H9 (cell line): Measurements from ENCODE around the gene DEPDC5. TPM values are rescaled to one million over a fixed set of nuclear protein-coding genes. Genes with fewer than 3 reads are reported as not detected.

ENCODE experiments used
- DNase-seq: peaks from one replicate; pipeline ENCODE4 v3.0.0-alpha.2; 2017
- H2AFZ ChIP-seq: one replicate; pipeline ENCODE4 v1.6.1; 2013; ENCODE audit warnings: mild to moderate bottlenecking, low read length, control low read depth, moderate library complexity
- H2AK5ac ChIP-seq: 2 replicates; pipeline ENCODE4 v1.6.1; 2013; ENCODE audit warnings: low read length, control low read depth, mixed read lengths; ENCODE audit not compliant: insufficient read length
- H2BK120ac ChIP-seq: one replicate; pipeline ENCODE4 v1.6.1; 2013; ENCODE audit warnings: low read depth, mild to moderate bottlenecking, low read length, control low read depth, inconsistent platforms; ENCODE audit not compliant: poor library complexity, severe bottlenecking
- H2BK12ac ChIP-seq: 2 replicates; pipeline ENCODE4 v1.6.1; 2013; ENCODE audit warnings: low read length, control low read depth, mixed read lengths, low read depth; ENCODE audit not compliant: insufficient read length
- H2BK15ac ChIP-seq: 2 replicates; pipeline ENCODE4 v1.6.1; 2013; ENCODE audit warnings: low read depth, low read length, control low read depth
- H2BK20ac ChIP-seq: one replicate; pipeline ENCODE4 v1.6.1; 2013; ENCODE audit warnings: low read depth, mild to moderate bottlenecking, low read length, control low read depth, inconsistent platforms; ENCODE audit not compliant: poor library complexity, severe bottlenecking
- H2BK5ac ChIP-seq: 2 replicates; pipeline ENCODE4 v1.6.1; 2013; ENCODE audit warnings: low read length, control low read depth, mixed read lengths; ENCODE audit not compliant: insufficient read length
- H3K14ac ChIP-seq: 2 replicates; pipeline ENCODE4 v1.6.1; 2013; ENCODE audit warnings: low read length, control low read depth; ENCODE audit not compliant: insufficient read depth
- H3K18ac ChIP-seq: 2 replicates; pipeline ENCODE4 v1.6.1; 2013; ENCODE audit warnings: low read depth, mild to moderate bottlenecking, mixed read lengths, low read length, control low read depth; ENCODE audit not compliant: insufficient read length
- H3K23ac ChIP-seq: 2 replicates; pipeline ENCODE4 v1.6.1; 2013; ENCODE audit warnings: low read length, control low read depth, mixed read lengths, low read depth; ENCODE audit not compliant: insufficient read length
- H3K23me2 ChIP-seq: 2 replicates; pipeline ENCODE4 v1.6.1; 2013; ENCODE audit warnings: low read depth, mild to moderate bottlenecking, mixed read lengths, low read length, control low read depth; ENCODE audit not compliant: insufficient read length, poor library complexity, severe bottlenecking
- H3K27ac ChIP-seq: 2 replicates; pipeline ENCODE4 v1.5.1; 2013; ENCODE audit warnings: low read length, control low read depth, mixed read lengths, low read depth; ENCODE audit not compliant: insufficient read length
- H3K27me3 ChIP-seq: 2 replicates; pipeline ENCODE4 v1.6.1; 2013; ENCODE audit warnings: low read length, control low read depth, inconsistent platforms; ENCODE audit not compliant: insufficient read depth
- H3K4ac ChIP-seq: 2 replicates; pipeline ENCODE4 v1.6.1; 2013; ENCODE audit warnings: low read depth, mild to moderate bottlenecking, control low read depth, inconsistent platforms, low read length, moderate library complexity
- H3K4me1 ChIP-seq: 2 replicates; pipeline ENCODE4 v1.6.1; 2013; ENCODE audit warnings: low read length, control low read depth, inconsistent platforms; ENCODE audit not compliant: insufficient read depth
- H3K4me2 ChIP-seq: 2 replicates; pipeline ENCODE4 v1.6.1; 2013; ENCODE audit warnings: low read length, control low read depth, mixed read lengths; ENCODE audit not compliant: insufficient read length, insufficient read depth
- H3K56ac ChIP-seq: 2 replicates; pipeline ENCODE4 v1.6.1; 2013; ENCODE audit warnings: low read depth, mild to moderate bottlenecking, mixed read lengths, low read length, control low read depth; ENCODE audit not compliant: insufficient read length
- H3K79me1 ChIP-seq: 2 replicates; pipeline ENCODE4 v1.6.1; 2013; ENCODE audit warnings: low read depth, mild to moderate bottlenecking, moderate library complexity, low read length, control low read depth, inconsistent platforms; ENCODE audit not compliant: insufficient read depth, poor library complexity, severe bottlenecking
- H3K79me2 ChIP-seq: 2 replicates; pipeline ENCODE4 v1.6.1; 2013; ENCODE audit warnings: low read length, control low read depth, inconsistent platforms; ENCODE audit not compliant: insufficient read depth
- H3K9ac ChIP-seq: 2 replicates; pipeline ENCODE4 v1.6.1; 2013; ENCODE audit warnings: low read length, control low read depth, mixed read lengths; ENCODE audit not compliant: insufficient read length; ENCODE audit errors: extremely low read depth
- H3K9me3 ChIP-seq: one replicate; pipeline ENCODE4 v1.6.1; 2013; ENCODE audit warnings: low read depth, low read length, inconsistent platforms; ENCODE audit not compliant: control insufficient read depth
- H3T11ph ChIP-seq: one replicate; pipeline ENCODE4 v1.6.1; 2013; ENCODE audit warnings: mild to moderate bottlenecking, low read length, control low read depth, inconsistent platforms
- H4K20me1 ChIP-seq: one replicate; pipeline ENCODE4 v1.6.1; 2013; ENCODE audit not compliant: control insufficient read depth, insufficient read length, insufficient read depth
- H4K5ac ChIP-seq: 2 replicates; pipeline ENCODE4 v1.6.1; 2013; ENCODE audit warnings: low read depth, mild to moderate bottlenecking, mixed read lengths, low read length, control low read depth; ENCODE audit not compliant: insufficient read length
- H4K8ac ChIP-seq: replicated peaks from 2 replicates; pipeline ENCODE4 v1.6.1; 2013; ENCODE audit warnings: low read length, control low read depth, mixed read lengths, low read depth; ENCODE audit not compliant: insufficient read length
- H4K91ac ChIP-seq: 2 replicates; pipeline ENCODE4 v1.6.1; 2013; ENCODE audit warnings: low read depth, mild to moderate bottlenecking, moderate library complexity, mixed read lengths, low read length, control low read depth; ENCODE audit not compliant: insufficient read length
- H3K27ac Mint-ChIP-seq, 3 experiments: 2 replicates in 2 of 3; 3 replicates in 1 of 3; pipeline ENCODE4 v1.8.0; 2020 to 2021; ENCODE audit warnings: mixed read lengths in 3 of 3, mild to moderate bottlenecking in 1 of 3, moderate library complexity in 1 of 3
- H3K27me3 Mint-ChIP-seq: 2 replicates; pipeline ENCODE4 v1.8.0; 2021; ENCODE audit warnings: low read depth, mild to moderate bottlenecking, moderate library complexity, mixed read lengths
- H3K36me3 Mint-ChIP-seq, 3 experiments: 2 replicates in 2 of 3; 3 replicates in 1 of 3; pipeline ENCODE4 v1.8.0; 2020 to 2021; ENCODE audit warnings: low read depth in 3 of 3, mixed read lengths in 3 of 3; ENCODE audit not compliant: insufficient read depth in 1 of 3
- H3K4me1 Mint-ChIP-seq, 2 experiments: 2 replicates each; pipeline ENCODE4 v1.8.0; 2020; ENCODE audit warnings: mixed read lengths in 2 of 2
- H3K4me3 Mint-ChIP-seq, 2 experiments: 2 replicates in 1 of 2; 3 replicates in 1 of 2; pipeline ENCODE4 v1.8.0; 2020 to 2021; ENCODE audit warnings: mild to moderate bottlenecking in 2 of 2, mixed read lengths in 2 of 2, moderate library complexity in 1 of 2
- H3K9me3 Mint-ChIP-seq, 2 experiments: 2 replicates in 1 of 2; 3 replicates in 1 of 2; pipeline ENCODE4 v1.8.0; 2020; ENCODE audit warnings: mild to moderate bottlenecking in 2 of 2, mixed read lengths in 2 of 2, moderate library complexity in 1 of 2
- CTCF ChIP-seq: fragments of 200-600 bp; sonication (generic); conservative IDR thresholded peaks from 3 replicates; pipeline ENCODE4 v1.8.0; 2021; ENCODE audit warnings: antibody characterized with exemption, mild to moderate bottlenecking
- WGBS: extraction: QIAGEN DNeasy Blood & Tissue Kit; methylation state at CpG from one replicate; pipeline ENCODE4 v1.1.7; 2013; ENCODE audit warnings: missing lambda C conversion rate, low lambda C conversion rate, mixed read lengths; ENCODE audit not compliant: insufficient read length; ENCODE audit errors: extremely low coverage; 5-methylcytosine and 5-hydroxymethylcytosine counted together
- total RNA-seq: library from RNA; stranded (reverse); gene quantifications from 2 replicates; pipeline ENCODE4 v1.2.1, GENCODE V29; 2021

The DEPDC5 gene
- total RNA-seq, 1 experiment from 2014 or later = 29.2 TPM

DNA sequence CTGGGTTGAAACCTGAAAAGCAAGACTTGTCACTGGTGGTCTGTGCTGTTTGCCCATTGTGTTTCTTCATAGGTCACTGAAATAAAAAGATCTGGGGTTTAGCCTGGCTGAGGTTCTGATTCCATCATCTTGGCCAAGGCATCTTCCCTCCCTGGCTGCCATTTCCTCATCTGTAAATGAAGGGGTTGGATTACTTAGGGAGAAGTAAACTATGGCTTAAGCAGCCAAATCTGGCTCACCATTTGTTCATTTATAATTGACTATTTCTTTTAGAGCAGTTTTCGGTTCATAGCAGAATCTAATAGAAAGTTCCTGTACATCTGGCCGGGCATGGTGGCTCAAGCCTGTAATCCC lies 138.2 kb downstream of the DEPDC5 start:
- no peak for DNase-seq
- H2AK5ac ChIP-seq = no peak overlapping the region
- no CpG with 5 or more reads among the region's 2 CpGs for WGBS
- H3K79me1 ChIP-seq = no peaks in the 10 kb centered on the region
- no peak overlapping the region for H3K4me2 ChIP-seq
- Mint-ChIP-seq H3K27ac (no peak overlapping the region; a peak in 3 of 7 replicates), H3K36me3 (peaks cover 2 to 23% (median 12%) of the 10 kb centered on the region in 3 experiments; a peak in 6 of 7 replicates), H3K27me3 (no peaks in the 10 kb centered on the region), H3K9me3 (no peaks in the 10 kb centered on the region), H3K4me1 (peaks cover 6 to 14% of the 10 kb centered on the region in 2 experiments), H3K4me3 (no peak overlapping the region)
- no peaks in the 10 kb centered on the region for H3K9me3 ChIP-seq
- no peak overlapping the region for H4K5ac ChIP-seq
- H2BK12ac ChIP-seq = no peak overlapping the region
- H3K14ac ChIP-seq = no peak overlapping the region
- TF ChIP-seq CTCF = no peak
- no peak overlapping the region for H2BK5ac ChIP-seq
- H2BK15ac ChIP-seq = no peak overlapping the region
- H3K23ac ChIP-seq = no peak overlapping the region
- H3K4me1 ChIP-seq = no peaks in the 10 kb centered on the region
- H3K4ac ChIP-seq = no peak overlapping the region
- H4K8ac ChIP-seq = no peak overlapping the region
- no peak overlapping the region for H3K9ac ChIP-seq
- no peak overlapping the region for H3K27ac ChIP-seq
- H3K56ac ChIP-seq = no peak overlapping the region
- no peak overlapping the region for H2BK20ac ChIP-seq
- no peak overlapping the region for H3T11ph ChIP-seq
- H4K91ac ChIP-seq = no peak overlapping the region
- no peaks in the 10 kb centered on the region for H3K23me2 ChIP-seq
- H4K20me1 ChIP-seq = no peaks in the 10 kb centered on the region
- H2BK120ac ChIP-seq = no peak overlapping the region
- no peak overlapping the region for H2AFZ ChIP-seq
- H3K18ac ChIP-seq = no peak overlapping the region
- no peaks in the 10 kb centered on the region for H3K27me3 ChIP-seq
- no peaks in the 10 kb centered on the region for H3K79me2 ChIP-seq
